ENCODE data around the gene TM9SF3.
A peak's percentile ranks its signal among the peaks of the same experiment; 100 is the strongest.

TM9SF3 gene

GRCh38 chr10:96470116-96470743 lies 116.6 kb downstream of the TM9SF3 start:
- DNase-seq: peak in 39 of 51 donors; percentile 1 to 72 (median 32)

GRCh38 chr10:96468845-96469244 lies 118.0 kb downstream of the TM9SF3 start:
- DNase-seq: no peak
